DMS 273 (cell line): Measurements from ENCODE around the gene EXT2.

Source experiments
- DNase-seq: peaks from one replicate; lab custom pipeline; 2025; ENCODE audit not compliant: unreplicated experiment; lab: John Stamatoyannopoulos, UW

The EXT2 gene

DNA sequence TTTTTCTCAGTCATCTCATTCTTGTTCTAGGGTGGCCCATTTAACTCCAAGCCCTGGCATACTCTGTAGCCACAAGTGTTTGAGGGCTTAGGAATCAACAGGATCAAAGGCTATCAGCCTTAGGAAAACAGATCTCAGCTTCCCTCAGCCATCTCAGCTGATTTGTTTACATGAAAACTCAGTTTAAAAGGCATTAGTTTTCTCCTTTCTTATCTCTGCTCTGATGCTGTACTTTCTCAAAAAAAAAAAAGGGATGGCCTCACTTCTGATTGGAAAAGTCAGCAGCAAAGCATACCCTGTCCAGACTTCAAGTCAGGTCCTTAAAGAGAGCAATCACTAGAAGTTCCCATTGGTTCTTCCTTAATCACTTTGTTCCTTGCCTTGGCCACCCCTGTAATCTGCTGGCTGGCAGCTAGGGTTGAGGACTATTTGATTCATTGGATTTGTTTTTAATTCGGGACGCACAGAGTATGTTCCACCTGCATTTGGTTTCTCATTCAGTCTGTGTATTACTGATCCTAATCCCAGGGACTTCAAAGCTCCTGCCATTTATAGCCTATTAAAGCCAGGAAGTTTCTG, 102.8 kb downstream of the EXT2 start:
- no peak for DNase-seq

DNA sequence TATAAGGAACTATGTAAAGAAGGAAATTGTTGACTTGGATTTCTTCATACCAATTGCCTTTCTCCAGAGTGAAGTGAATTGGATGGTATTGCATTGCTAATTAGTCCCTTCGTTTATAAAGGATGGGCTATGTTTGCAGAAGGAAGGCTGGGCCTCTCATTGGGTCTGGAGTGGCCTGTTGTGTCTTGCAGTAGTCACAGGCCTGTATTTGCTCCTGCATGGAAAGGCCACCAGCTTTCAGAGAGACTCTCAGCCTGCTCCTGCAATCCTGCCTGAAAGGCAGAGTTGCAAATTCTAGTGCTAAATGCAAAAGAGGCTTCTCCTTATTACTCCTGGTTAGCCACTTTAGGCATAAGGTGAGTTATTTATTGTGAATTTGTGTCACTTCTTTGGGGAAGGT, 103.8 kb downstream of the EXT2 start:
- no peak for DNase-seq

DNA sequence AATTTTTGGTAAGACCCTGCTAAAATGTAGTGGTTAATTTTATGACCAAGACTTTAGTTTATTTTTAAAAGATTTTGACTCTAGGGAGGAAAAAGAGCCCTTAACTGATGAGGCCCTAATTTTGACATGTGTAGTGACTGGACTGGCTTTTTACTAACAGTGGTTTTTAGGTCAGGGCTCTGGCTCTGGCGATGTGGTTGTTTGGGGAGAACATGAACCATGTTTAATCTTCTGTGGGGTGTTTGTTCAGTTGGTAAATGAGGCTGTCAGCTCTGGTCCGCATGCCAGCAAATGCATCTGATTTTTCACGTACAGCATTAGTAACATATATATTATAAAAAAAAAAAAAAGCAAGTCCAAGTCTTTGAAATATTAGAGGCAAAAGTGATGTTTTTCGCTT, 104.3 kb downstream of the EXT2 start:
- no peak for DNase-seq

DNA sequence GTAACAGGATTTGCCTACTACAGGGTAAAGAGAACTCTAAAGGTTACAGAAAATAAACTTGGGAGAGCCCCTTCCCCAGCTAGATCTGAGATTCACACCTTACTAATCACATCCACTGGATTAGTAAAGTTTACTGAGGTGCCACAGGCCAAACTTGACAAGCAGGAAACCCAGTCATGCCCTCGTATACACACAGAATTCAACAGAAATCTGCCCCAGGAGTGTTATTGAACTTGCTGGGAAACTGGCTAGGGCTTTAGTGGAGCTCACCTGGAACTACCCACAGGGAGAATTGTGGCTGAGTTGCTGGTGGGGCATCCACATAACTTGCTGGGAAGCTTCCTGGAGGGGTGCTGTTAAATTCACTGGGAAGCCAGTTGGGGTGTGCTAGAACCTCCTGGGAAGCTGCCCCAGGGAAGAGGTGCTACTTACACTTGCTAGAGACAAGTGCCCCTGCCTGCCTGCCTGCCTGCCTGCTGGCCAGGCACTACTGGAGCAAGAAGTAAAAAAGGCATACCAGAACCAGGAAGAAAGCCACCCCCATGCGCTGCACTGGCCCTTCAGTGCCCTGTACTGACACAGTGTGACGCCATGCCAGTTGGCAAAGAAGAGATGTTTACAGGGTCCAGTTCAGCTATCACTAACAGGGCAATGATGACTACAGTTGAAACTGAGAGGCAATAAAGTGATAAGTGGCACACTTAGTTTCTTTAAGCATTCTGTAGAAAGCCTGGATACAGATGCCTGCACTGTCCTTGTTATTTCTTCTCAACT, 108.0 kb downstream of the EXT2 start:
- no peak for DNase-seq

DNA sequence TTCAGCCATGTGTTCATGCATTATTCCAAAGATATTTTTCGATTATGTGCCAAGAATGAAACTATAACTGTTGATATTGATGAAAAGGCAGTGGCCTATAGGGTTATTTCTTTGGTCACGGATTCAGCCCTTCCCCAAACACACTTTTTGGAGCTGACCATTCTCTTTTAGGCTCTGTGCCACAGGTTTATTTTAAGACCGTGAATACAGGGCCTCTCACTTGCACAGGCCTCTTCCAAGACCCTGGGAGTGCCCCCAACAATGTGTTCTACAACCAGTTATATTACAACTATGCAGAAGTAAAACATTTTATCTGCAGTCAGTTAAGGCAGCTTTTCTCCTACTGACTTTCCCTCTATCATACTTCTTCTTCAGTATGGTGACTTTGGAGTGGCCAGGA, 109.9 kb downstream of the EXT2 start:
- no peak for DNase-seq

DNA sequence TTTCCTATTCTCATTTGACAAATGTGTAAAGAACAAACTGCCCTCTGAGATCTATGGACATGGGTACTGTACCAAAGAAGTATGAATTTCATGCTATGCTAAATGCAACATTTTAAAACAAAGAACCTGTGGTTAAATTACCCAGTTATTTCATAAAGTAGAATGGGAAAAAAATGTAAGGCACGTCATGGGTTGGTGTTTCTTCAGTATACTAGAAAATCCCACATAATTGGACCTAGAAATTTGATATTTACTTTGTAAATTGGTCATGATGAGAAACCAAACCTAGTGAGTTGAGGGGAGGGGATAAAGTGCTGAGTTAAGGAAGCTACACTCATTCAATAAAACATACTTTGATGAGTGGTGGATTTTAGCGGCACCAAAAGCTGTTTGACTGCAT, 110.4 kb downstream of the EXT2 start:
- DNase-seq: no peak

DNA sequence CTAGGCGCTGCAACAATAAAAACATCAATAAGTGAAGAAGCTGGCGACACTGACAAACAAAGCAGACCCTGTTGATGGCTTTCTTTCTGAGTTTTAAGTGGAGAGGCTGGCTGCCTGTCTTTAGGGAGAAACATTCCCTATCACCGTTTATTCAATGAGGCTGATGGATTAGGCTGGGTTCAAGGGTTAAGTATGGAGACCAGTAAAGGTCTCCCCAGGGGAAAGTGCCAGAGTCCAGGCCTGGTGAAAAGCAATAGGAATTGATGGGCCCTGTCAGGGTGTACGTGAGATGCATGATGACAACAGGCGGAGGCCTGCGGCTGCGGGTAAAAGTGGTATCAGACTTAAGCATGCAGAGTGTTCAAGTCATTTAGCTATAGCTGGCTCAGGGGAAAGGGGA, 111.8 kb downstream of the EXT2 start:
- no peak for DNase-seq

DNA sequence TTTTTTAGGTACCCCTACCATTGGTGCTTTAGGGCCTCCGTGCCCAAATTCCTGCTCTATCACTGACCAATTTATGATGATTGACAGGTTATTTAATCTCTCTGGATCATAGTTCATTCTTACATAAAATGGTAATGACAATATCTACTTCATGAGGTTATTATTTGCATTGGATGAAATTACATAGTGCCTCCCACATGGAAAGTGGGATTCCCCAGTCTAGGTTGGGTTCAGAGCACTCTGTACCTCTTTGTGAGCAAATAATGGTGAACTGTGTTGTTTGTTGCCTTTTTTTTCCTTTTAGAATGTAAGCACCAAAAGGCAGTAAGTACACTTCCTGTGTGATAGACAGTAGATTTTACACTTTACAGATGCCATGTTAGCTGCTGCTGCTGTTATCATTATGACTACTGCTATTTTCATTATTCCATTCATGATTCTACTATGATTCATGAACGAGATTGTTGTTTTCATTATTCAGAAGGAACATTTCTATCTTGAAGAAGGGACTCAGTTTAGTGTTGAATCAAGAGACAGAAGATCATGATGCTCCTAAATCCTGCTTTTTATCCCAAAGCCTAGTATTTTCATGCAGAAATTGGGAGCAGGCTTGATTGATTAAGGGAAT, 113.6 kb downstream of the EXT2 start:
- no peak for DNase-seq

DNA sequence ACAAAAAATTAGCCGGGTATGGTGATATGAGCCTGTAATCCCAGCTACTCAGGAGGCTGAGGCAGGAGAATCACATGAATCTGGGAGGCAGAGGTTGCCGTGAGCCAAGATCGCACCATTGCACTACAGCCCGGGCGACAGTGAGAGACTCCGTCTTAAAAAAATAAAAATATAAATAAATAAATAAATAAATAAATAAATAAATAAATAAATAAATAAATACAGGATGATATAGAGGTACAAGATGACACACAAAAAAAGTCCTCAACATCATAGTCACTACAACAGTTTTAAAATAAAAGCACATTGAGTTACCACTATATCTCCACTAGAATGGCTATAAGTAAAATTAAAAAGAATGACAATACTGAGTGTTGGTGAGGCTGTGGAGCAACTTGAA, 116.7 kb downstream of the EXT2 start:
- no peak for DNase-seq

DNA sequence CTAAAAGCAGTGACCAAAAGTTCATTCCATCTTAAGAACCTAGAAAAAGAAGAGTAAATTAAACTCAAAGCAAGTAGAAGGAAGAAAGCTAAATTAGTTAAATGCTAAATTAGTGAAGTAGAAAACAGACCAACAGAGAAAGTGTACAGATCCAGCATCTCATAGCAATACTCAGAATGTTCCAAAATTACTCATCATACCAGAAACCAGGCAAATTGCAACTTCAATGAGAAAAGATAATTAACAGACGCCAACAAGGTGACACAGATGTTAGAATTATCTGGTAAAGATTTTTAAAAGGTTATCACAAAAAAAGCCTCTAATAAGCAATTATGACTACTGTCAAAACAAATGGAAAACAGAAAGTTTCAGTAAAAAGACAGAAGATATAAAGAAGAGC, 117.7 kb downstream of the EXT2 start:
- DNase-seq: no peak

DNA sequence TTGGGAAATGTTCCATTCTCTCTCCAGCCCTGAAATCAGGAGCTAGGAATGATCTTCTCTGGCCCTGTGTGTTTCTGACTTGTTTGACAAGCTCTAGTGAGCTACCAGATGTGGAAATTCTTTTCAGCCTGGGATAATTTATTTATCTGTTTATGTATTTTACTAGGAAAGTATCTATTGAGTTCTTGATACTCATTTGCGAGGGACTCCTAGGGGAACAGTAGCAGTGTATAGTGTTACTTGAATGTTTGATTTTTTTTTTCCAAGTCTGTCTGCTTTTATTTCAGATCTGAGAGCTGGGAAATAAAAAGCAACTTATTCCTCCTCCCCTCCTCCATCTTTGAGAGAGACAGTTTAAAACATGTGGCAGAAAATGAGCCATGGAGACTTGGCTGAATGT, 122.0 kb downstream of the EXT2 start:
- DNase-seq: no peak

DNA sequence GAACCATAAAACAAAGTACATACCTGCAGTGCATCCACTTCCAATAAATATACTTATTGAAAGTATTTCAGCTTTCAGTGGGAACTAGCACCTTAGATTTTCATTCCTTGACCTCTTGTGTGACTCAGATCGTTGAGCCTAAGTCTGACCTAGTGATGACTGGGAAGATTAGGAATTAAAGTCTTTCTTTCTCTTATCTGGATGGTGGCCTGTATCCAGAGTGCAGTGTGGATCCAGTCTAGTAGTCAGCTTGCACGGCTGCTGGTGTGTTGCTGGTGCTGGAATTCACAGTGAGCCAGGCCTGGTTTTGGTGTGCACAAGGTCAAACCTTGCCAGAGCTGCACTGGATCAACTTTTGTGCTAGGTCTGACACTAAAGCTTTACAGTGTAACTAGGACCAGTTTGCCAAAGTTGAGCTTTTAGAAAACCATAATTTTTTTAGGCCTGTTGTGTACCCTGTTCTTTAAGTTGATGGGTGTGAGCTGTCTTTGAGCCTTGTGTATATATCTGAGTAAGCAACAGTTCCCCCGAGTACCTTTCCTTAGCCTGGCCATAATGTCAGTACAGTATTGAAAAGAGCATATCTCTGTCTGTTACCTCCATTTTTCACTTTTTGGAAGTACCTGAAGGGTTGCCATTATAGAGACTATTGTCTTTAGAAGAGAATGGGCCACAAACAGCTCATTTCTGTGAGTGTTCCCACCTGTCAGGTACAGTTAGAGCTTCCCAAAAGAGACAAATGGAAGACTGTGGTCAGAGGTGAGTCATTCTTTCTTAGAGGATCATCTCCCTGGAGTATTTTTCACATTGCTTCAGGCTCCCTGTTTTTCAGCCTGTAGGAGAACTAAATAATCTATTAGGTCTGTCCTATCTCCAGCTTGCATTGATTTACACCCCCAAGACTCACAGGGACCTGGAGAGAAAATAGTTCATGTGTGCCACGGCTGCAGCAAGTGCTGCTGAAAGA, 124.6 kb downstream of the EXT2 start:
- no peak for DNase-seq

DNA sequence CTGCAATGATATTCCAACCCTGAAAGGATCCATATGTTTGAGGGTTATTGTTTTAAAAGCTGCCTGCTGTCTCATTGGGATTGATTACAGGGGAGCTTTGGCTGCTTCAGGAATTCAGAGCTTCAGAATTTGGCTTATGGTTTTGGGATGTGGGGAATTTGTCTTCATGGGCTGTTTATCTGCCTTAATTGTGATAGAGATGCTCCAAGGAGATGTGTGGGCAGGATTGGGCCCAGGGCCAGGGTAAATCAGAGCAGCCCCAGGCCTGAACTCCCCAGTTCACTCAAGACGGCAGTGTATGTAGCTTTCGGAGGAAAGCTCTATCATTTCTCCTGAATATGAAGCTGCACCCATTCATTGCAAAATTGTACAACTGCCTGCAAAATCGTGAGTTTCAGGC, 126.0 kb downstream of the EXT2 start:
- no peak for DNase-seq

DNA sequence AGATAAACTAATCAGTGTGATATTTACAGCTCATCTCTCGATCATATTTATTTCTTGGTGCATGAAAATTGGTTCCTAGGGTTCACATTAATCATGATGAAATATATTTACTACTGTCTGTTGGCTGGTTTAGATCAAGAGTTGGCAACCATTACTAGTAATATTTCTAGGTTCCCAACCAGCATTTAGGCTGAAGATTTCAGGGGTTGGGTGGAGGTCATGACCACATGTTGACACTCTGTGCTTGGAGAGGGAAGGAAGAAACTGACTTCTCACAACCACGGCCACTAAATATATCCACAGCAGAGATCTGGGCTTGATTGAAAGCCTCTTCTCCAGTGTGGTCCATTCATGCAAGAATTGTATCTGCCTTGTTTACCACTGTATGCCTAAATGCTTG, 126.5 kb downstream of the EXT2 start:
- DNase-seq: no peak

DNA sequence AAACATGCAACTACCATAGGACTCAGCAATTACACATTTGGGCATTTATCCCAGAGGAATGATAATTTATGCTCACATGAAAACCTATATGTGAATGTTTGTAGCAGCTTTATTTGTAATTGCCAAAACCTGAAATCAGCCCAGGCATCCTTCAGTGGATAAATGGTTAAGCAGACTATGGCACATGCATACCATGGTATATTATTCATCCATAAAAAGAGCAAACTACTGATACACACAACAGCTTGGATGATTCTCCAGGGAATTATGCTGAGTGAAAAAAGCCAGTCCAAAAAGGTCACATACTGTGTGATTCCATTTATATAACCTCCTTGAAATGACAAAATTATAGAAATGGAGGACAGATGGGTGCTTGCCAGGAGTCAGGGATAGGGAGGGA, 127.8 kb downstream of the EXT2 start:
- no peak for DNase-seq

DNA sequence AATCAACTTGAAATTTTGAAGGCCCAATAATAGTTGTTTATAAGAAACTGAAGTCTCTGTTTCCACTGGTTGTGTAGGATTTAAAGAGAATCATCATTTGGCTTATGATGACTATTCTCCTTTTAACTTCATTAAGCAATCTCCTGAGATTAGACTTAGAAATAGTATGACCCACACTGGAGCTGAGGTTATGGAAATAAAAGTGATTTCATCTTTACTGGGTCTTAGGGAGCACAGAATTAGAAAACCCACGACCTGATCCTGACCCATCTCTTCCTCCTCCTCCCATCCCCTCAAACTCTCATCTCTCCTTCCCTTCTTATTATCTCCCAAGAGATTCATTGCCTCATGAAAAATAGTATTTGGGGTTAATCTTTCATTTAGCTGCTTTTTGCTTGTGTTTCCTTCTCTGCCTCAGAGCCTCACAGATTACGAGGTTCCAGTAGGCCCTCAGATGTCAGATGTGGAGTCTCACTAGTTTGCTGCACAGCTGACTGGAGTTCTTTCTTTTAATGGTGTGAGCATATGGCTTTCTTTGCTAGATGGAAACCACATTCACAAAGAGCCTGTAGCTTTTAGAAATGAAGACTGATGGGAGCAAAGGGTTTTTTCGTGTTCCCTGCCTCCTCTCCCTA, 129.5 kb downstream of the EXT2 start:
- peak; percentile 11 for DNase-seq

DNA sequence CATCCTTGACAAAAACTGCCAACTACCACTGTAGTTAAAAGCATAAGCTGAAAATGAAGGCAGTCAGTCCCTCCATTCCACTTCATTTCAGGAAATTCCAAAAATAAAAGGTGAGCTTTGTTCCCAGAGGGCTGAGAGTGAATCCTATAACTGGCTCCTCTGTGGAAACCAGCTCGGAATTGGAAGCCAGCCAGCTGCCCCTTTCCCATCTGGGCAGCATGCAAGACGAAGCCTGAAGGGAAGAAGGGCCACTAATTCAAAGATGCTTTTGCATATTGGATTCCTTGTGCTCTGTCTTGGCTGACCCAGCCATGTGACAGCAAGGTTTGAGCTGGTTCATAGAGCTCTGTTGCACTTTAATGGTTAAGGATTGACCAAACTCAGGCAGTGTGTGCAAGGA, 131.0 kb downstream of the EXT2 start:
- peak; percentile 75 for DNase-seq

DNA sequence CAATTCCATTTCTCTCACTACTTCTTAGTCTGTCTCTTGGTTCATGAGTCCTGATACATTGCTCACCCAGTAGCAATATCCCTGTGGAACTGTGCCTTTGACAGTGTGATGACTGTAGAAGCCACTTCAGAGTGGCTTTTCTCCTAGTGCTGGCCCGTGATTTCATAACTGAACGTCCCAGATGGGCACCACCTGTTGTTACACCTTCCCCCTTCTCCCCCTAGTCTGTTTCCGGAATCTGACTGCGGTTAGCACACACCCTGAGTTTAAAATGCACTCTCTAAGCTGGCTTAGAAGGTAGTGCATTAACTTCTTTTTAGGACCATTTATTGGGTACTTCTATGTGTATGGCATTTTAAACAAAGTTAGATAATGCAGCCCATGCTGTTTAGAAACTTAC, 131.5 kb downstream of the EXT2 start:
- DNase-seq: peak; percentile 40

DNA sequence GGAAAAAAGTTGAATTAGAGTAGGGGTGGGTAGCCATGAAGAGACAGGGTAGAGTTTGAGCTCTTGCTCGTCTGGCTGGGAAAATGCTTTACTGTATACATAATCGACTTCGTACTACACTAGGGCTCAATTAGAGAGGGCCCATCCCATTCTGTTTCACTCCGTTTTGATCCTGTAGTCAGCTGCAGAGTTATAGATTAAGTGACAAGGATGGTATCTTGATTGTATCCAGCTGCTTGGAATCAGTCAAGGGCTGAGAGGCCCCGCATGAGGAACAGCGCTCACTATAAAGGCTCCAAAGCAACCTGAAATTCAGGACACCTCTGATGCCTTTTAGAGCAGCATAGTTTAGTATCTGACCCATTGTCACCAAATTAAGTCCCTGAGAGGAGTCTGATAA, 132.9 kb downstream of the EXT2 start:
- no peak for DNase-seq

DNA sequence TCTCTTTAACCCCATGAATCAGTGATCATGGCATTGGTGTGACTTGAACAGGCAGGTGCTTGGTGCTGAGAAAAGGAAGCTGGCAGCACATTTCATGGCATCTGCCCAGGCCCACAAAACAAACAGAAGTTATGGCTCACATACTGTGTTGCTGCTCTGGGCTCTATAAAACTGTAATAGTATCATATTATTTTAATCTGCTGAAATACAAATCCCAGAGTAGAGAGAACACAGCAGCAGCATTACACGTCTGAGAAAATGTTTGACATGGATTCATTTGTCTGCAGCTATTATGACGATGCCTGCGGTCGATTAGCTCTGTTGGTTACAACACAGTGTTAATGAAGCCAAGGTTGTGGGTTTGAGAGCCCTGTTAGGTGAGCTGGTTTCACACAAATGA, 133.6 kb downstream of the EXT2 start:
- no peak for DNase-seq

DNA sequence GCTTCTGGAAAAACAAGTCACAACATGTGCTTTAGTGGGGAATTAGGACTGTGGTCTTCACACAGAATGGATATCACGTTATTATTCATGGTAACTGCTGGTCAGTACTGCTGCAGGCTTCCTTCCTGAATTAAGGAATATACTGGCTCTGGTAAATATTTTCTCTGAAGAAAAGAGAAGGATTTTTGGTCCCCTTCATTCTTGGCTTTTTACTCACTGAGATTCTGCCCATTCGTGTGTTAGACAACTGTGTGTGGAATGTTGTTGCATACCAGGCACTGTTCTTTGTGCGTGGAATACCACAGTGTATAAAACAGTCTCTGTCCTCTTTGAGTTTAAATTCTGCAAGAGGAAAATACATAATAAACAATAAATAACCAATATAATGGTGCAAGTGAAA, 134.1 kb downstream of the EXT2 start:
- DNase-seq: no peak
